ENCODE results near the gene RELN.

- TF ChIP-seq, protein P1, sequence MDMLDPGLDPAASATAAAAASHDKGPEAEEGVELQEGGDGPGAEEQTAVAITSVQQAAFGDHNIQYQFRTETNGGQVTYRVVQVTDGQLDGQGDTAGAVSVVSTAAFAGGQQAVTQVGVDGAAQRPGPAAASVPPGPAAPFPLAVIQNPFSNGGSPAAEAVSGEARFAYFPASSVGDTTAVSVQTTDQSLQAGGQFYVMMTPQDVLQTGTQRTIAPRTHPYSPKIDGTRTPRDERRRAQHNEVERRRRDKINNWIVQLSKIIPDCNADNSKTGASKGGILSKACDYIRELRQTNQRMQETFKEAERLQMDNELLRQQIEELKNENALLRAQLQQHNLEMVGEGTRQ (CRISPR knock-in tag; IDR thresholded peaks at IDR 0.05) = no peak
- TF ChIP-seq CTCF (IDR thresholded peaks at IDR 0.05) = no peak
- TF ChIP-seq, protein P2, sequence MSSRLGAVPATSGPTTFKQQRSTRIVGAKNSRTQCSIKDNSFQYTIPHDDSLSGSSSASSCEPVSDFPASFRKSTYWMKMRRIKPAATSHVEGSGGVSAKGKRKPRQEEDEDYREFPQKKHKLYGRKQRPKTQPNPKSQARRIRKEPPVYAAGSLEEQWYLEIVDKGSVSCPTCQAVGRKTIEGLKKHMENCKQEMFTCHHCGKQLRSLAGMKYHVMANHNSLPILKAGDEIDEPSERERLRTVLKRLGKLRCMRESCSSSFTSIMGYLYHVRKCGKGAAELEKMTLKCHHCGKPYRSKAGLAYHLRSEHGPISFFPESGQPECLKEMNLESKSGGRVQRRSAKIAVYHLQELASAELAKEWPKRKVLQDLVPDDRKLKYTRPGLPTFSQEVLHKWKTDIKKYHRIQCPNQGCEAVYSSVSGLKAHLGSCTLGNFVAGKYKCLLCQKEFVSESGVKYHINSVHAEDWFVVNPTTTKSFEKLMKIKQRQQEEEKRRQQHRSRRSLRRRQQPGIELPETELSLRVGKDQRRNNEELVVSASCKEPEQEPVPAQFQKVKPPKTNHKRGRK (CRISPR knock-in tag; IDR thresholded peaks at IDR 0.05; ENCODE audit: borderline replicate concordance) = no peak
- no peak for TF ChIP-seq CBFB (CRISPR knock-in tag; IDR thresholded peaks at IDR 0.05; ENCODE audit: low read depth)
- no peak for TF ChIP-seq ZNF263 (CRISPR knock-in tag; IDR thresholded peaks at IDR 0.05; ENCODE audit: low read depth)
- TF ChIP-seq MAX (CRISPR knock-in tag; IDR thresholded peaks at IDR 0.05) = no peak
- TF ChIP-seq ETV6 (CRISPR knock-in tag; IDR thresholded peaks at IDR 0.05) = no peak
- TF ChIP-seq, protein P3, sequence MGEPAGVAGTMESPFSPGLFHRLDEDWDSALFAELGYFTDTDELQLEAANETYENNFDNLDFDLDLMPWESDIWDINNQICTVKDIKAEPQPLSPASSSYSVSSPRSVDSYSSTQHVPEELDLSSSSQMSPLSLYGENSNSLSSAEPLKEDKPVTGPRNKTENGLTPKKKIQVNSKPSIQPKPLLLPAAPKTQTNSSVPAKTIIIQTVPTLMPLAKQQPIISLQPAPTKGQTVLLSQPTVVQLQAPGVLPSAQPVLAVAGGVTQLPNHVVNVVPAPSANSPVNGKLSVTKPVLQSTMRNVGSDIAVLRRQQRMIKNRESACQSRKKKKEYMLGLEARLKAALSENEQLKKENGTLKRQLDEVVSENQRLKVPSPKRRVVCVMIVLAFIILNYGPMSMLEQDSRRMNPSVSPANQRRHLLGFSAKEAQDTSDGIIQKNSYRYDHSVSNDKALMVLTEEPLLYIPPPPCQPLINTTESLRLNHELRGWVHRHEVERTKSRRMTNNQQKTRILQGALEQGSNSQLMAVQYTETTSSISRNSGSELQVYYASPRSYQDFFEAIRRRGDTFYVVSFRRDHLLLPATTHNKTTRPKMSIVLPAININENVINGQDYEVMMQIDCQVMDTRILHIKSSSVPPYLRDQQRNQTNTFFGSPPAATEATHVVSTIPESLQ (CRISPR knock-in tag; IDR thresholded peaks at IDR 0.05) = no peak
- TF ChIP-seq ZNF317 (CRISPR knock-in tag; IDR thresholded peaks at IDR 0.05; ENCODE audit: borderline replicate concordance, low read depth) = no peak
- no peak for TF ChIP-seq SOX15 (CRISPR knock-in tag; IDR thresholded peaks at IDR 0.05)
These were observed 412.8 kb downstream of the RELN start for GRCh38 chr7:103576641-103577040.
